Prostate gland (tissue), 2 donors: ENCODE data around the gene MRAS.

Source experiments
- CTCF ChIP-seq, 4 experiments: fragments of 200-600 bp in 2 of 4; fragments of 450-650 bp in 2 of 4; sonication (generic) in 2 of 4; IDR thresholded peaks; 1 replicate in 3 of 4; 2 replicates in 1 of 4; pipeline ENCODE4 v1.5.1; 2016 to 2019; ENCODE audit warnings: antibody characterized with exemption in 4 of 4, mild to moderate bottlenecking in 2 of 4, moderate library complexity in 2 of 4
- POLR2AphosphoS5 ChIP-seq: sonication (generic); formaldehyde crosslinking; IDR thresholded peaks from one replicate; pipeline ENCODE4 v1.6.1; 2017; ENCODE audit warnings: antibody characterized with exemption

- TF ChIP-seq POLR2AphosphoS5 (no peak), CTCF (IDR thresholded peaks at IDR 0.05) (no peak)
These were observed 14.9 kb downstream of the MRAS start for GRCh38 chr3:138363322-138363721.
